Pons (tissue), 1 donor: ENCODE measurements around the gene TNXB.
"Not testable (repeated sequence)": the region's sequence is repeated elsewhere in the genome, so short reads cannot be mapped to it uniquely, and the experiment has no call there.

ENCODE experiments used
- DNase-seq: peaks from one replicate; pipeline ENCODE4 v3.0.0-alpha.2; 2016; ENCODE audit warnings: low spot score

Gene TNXB

GRCh38 chr6:32083812-32084768 is 25.0 kb downstream of the TNXB start:
- no peak for DNase-seq

GRCh38 chr6:32082935-32083334 is 26.2 kb downstream of the TNXB start:
- DNase-seq = no peak

GRCh38 chr6:32082478-32082877 is 26.7 kb downstream of the TNXB start:
- no peak for DNase-seq

- no peak for DNase-seq
These were observed 27.8 kb downstream of the TNXB start for GRCh38 chr6:32081168-32081990.

GRCh38 chr6:32079566-32080290 is 29.4 kb downstream of the TNXB start:
- DNase-seq = no peak

- DNase-seq = no peak
These were observed 32.8 kb downstream of the TNXB start for GRCh38 chr6:32076321-32076809.

- no peak for DNase-seq
These were observed 33.4 kb downstream of the TNXB start for GRCh38 chr6:32075781-32076180.

- DNase-seq = no peak
These were observed 34.1 kb downstream of the TNXB start for GRCh38 chr6:32074996-32075532.

GRCh38 chr6:32073613-32074012 is 35.5 kb downstream of the TNXB start:
- no peak for DNase-seq

- no peak for DNase-seq
These were observed 36.0 kb downstream of the TNXB start for GRCh38 chr6:32073101-32073500.

- DNase-seq = no peak
These were observed 38.2 kb downstream of the TNXB start for GRCh38 chr6:32070814-32071543.

- DNase-seq = no peak
These were observed 39.1 kb downstream of the TNXB start for GRCh38 chr6:32069878-32070515.

- DNase-seq = no peak
These were observed 39.7 kb downstream of the TNXB start for GRCh38 chr6:32069460-32069859.

GRCh38 chr6:32068867-32069266 is 40.3 kb downstream of the TNXB start:
- no peak for DNase-seq

GRCh38 chr6:32068315-32068714 is 40.8 kb downstream of the TNXB start:
- not testable (repeated sequence) for DNase-seq

- not testable (repeated sequence) for DNase-seq
These were observed 41.6 kb downstream of the TNXB start for GRCh38 chr6:32067521-32067920.

- no peak for DNase-seq
These were observed 44.4 kb downstream of the TNXB start for GRCh38 chr6:32064706-32065105.

GRCh38 chr6:32060966-32061655 is 48.0 kb downstream of the TNXB start:
- no peak for DNase-seq

- DNase-seq = no peak
These were observed 50.6 kb downstream of the TNXB start for GRCh38 chr6:32058511-32058963.

- no peak for DNase-seq
These were observed 51.2 kb downstream of the TNXB start for GRCh38 chr6:32057966-32058365.
